KMS-11 (cell line): ENCODE measurements around the gene IGSF22.

ENCODE experiments used
- H2AFZ ChIP-seq: fragments of 200-600 bp; sonication (generic); 2 replicates; pipeline ENCODE4 v1.6.1; 2016; ENCODE audit warnings: antibody characterized with exemption, mixed run types, low read depth
- H3K27ac ChIP-seq: fragments of 200-600 bp; sonication (generic); 2 replicates; pipeline ENCODE4 v1.6.1; 2016; ENCODE audit warnings: mild to moderate bottlenecking, mixed run types
- H3K27me3 ChIP-seq: fragments of 200-600 bp; sonication (generic); 2 replicates; pipeline ENCODE4 v1.6.1; 2017; ENCODE audit warnings: mild to moderate bottlenecking, low read depth, mixed run types, moderate library complexity; ENCODE audit not compliant: insufficient read depth
- H3K36me3 ChIP-seq: fragments of 200-600 bp; sonication (generic); 2 replicates; pipeline ENCODE4 v1.6.1; 2017; ENCODE audit warnings: mild to moderate bottlenecking, mixed run types; ENCODE audit not compliant: insufficient read depth
- H3K4me1 ChIP-seq: fragments of 200-600 bp; sonication (generic); 2 replicates; pipeline ENCODE4 v1.6.1; 2016; ENCODE audit warnings: mild to moderate bottlenecking, low read depth, mixed run types; ENCODE audit not compliant: poor library complexity, severe bottlenecking
- H3K4me2 ChIP-seq: fragments of 200-600 bp; sonication (generic); 2 replicates; pipeline ENCODE4 v1.7.0; 2016; ENCODE audit warnings: mild to moderate bottlenecking, mixed run types
- H3K4me3 ChIP-seq: fragments of 200-600 bp; sonication (generic); IDR thresholded peaks from 2 replicates; pipeline ENCODE4 v1.6.1; 2017; ENCODE audit warnings: low read depth, low read length, mixed read lengths; ENCODE audit not compliant: insufficient read depth
- H3K79me2 ChIP-seq: fragments of 200-600 bp; sonication (generic); 2 replicates; pipeline ENCODE4 v1.6.1; 2016; ENCODE audit warnings: low read depth, mixed run types; ENCODE audit not compliant: insufficient read depth
- H3K9ac ChIP-seq: fragments of 200-600 bp; sonication (generic); 2 replicates; pipeline ENCODE4 v1.6.1; 2016; ENCODE audit warnings: mild to moderate bottlenecking, mixed run types
- H4K20me1 ChIP-seq: fragments of 200-600 bp; sonication (generic); 2 replicates; pipeline ENCODE4 v1.6.1; 2016; ENCODE audit warnings: mild to moderate bottlenecking, mixed run types; ENCODE audit not compliant: insufficient read depth
- TF ChIP-seq, protein P1 (sequence below): fragments of 200-600 bp; sonication (generic); conservative IDR thresholded peaks from 2 replicates; pipeline ENCODE4 v1.6.1; 2017; ENCODE audit warnings: low read depth, mild to moderate bottlenecking, antibody characterized with exemption, low read length, moderate library complexity, mixed read lengths

IGSF22 gene

DNA sequence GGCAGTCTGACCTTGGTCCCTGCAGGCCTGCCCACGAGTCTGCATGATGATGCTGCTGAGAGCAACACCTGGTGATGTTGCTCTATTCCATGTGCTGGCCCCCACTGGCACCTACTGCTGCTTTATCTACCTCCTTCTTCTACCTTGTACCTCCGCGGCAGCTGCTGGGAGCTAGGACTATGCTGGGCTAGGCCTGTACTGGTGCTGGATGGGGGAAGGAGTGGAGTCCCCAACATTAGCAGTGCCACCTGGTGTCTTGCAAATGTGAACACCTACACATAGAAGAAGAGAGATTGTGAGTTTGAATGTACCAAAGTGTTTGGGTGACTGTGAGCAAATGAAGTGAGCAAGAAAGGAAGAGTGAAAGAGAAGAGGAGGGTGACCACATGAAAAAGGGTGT lies 35.2 kb upstream of the IGSF22 start:
- no peak overlapping the region for H2AFZ ChIP-seq
- no peak overlapping the region for H3K4me3 ChIP-seq
- H4K20me1 ChIP-seq = no peaks in the 10 kb centered on the region
- H3K27me3 ChIP-seq = no peaks in the 10 kb centered on the region
- H3K9ac ChIP-seq = no peak overlapping the region
- H3K4me1 ChIP-seq = no peaks in the 10 kb centered on the region
- H3K27ac ChIP-seq = no peak overlapping the region
- no peak overlapping the region for H3K4me2 ChIP-seq
- H3K36me3 ChIP-seq = no peaks in the 10 kb centered on the region
- TF ChIP-seq, protein P1, sequence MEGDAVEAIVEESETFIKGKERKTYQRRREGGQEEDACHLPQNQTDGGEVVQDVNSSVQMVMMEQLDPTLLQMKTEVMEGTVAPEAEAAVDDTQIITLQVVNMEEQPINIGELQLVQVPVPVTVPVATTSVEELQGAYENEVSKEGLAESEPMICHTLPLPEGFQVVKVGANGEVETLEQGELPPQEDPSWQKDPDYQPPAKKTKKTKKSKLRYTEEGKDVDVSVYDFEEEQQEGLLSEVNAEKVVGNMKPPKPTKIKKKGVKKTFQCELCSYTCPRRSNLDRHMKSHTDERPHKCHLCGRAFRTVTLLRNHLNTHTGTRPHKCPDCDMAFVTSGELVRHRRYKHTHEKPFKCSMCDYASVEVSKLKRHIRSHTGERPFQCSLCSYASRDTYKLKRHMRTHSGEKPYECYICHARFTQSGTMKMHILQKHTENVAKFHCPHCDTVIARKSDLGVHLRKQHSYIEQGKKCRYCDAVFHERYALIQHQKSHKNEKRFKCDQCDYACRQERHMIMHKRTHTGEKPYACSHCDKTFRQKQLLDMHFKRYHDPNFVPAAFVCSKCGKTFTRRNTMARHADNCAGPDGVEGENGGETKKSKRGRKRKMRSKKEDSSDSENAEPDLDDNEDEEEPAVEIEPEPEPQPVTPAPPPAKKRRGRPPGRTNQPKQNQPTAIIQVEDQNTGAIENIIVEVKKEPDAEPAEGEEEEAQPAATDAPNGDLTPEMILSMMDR = no peak
- no peaks in the 10 kb centered on the region for H3K79me2 ChIP-seq

DNA sequence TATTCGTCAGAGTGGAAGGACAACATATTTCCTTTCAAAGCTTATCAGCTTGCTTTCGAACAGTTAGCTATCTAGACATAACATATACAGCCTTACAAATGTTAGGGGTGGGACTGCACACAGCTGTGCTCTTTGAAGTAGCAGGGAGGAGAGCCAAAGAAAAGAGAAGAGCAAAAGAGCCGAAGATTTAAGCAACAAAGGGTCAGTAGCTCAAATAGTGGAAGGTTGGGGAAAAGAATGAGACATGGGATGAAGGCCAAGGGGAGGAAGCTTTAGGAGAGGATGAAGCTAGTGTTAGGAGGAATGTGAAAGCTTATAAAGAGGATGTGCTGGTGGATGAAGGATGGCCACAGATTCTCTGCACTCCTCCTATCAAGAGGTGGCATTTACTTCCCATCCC lies 31.8 kb upstream of the IGSF22 start:
- Histone ChIP-seq H3K36me3 (no peaks in the 10 kb centered on the region), H3K4me2 (no peak overlapping the region), H3K27me3 (no peaks in the 10 kb centered on the region), H3K4me3 (no peak overlapping the region), H3K9ac (no peak overlapping the region), H3K4me1 (no peaks in the 10 kb centered on the region), H3K27ac (no peak overlapping the region), H4K20me1 (no peaks in the 10 kb centered on the region), H2AFZ (no peak overlapping the region), H3K79me2 (no peaks in the 10 kb centered on the region)
- TF ChIP-seq, protein P1 = no peak

DNA sequence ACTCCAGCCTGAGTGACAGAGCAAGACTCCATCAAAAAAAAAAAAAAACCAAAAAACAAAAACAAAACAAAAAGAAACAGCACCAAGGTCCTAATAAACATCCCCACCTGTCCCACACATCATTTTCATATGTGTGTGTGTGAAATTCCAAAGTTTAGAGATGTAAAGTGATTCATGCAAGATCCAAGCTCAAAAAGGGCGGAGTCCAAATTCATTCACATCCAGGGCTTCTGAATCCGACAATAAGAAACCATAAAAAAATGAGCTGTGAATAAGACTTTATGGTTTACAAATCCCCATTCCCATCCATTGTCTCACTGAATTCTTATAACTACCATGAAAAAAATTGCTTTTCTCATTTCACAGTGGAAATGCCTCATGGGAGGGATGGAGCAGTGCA lies 30.9 kb upstream of the IGSF22 start:
- no peaks in the 10 kb centered on the region for H4K20me1 ChIP-seq
- H3K27me3 ChIP-seq = no peaks in the 10 kb centered on the region
- TF ChIP-seq, protein P1 = no peak

DNA sequence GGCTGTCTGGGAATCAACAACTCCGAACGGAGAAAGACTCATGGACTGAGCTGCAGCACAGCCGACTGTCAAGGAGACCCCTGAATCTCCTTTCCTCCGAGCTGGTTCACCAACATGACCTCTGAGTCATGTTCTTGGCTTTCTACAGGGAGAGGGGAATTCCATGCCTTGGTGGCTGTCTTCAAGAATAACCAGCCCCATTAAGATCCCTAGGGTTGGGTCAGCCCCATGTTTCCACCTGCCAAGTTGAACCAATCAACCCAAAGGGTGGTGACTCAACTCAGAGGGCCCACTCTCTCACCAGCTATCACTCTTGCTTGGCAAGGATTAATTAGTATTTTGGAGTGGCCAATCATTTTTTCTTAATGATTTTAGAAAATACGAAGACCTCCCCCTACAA lies 28.3 kb upstream of the IGSF22 start:
- no peak overlapping the region for H3K4me2 ChIP-seq
- H3K27me3 ChIP-seq = no peaks in the 10 kb centered on the region
- no peak overlapping the region for H3K4me3 ChIP-seq
- TF ChIP-seq, protein P1 = no peak
- H3K27ac ChIP-seq = no peak overlapping the region
- H3K9ac ChIP-seq = no peak overlapping the region
- no peaks in the 10 kb centered on the region for H3K4me1 ChIP-seq
- H3K79me2 ChIP-seq = no peaks in the 10 kb centered on the region
- H3K36me3 ChIP-seq = no peaks in the 10 kb centered on the region
- no peaks in the 10 kb centered on the region for H4K20me1 ChIP-seq
- no peak overlapping the region for H2AFZ ChIP-seq

More for the DNA sequence above, 30.9 kb upstream of the IGSF22 start:
- Histone ChIP-seq H3K79me2 (no peaks in the 10 kb centered on the region), H2AFZ (no peak overlapping the region), H3K36me3 (no peaks in the 10 kb centered on the region), H3K4me2 (no peak overlapping the region), H3K9ac (no peak overlapping the region), H3K27ac (no peak overlapping the region), H3K4me1 (no peaks in the 10 kb centered on the region), H3K4me3 (no peak overlapping the region)
